Muscle layer of duodenum (tissue), 2 donors: ENCODE results near the gene ISG20L2.

Source experiments
- H3K27ac ChIP-seq: one replicate; pipeline ENCODE4 v1.7.0; 2013; ENCODE audit warnings: mild to moderate bottlenecking, low read length
- H3K27me3 ChIP-seq: one replicate; pipeline ENCODE4 v1.7.0; 2013; ENCODE audit warnings: low read depth, mild to moderate bottlenecking, control low read depth, low read length
- H3K36me3 ChIP-seq, 2 donors: one replicate each; pipeline ENCODE4 v1.7.0; 2013; ENCODE audit warnings: low read length in 2 of 2, control low read depth in 1 of 2, mild to moderate bottlenecking in 1 of 2; ENCODE audit not compliant: insufficient read depth in 2 of 2, control insufficient read depth in 1 of 2
- H3K4me1 ChIP-seq, 2 donors: one replicate each; pipeline ENCODE4 v1.7.0; 2013; ENCODE audit warnings: low read length in 2 of 2, mild to moderate bottlenecking in 2 of 2, control low read depth in 1 of 2, moderate library complexity in 1 of 2; ENCODE audit not compliant: insufficient read depth in 2 of 2, control insufficient read depth in 1 of 2
- H3K4me3 ChIP-seq, 2 donors: one replicate each; pipeline ENCODE4 v1.7.0; 2013; ENCODE audit warnings: low read length in 2 of 2, low read depth in 1 of 2, mild to moderate bottlenecking in 1 of 2
- H3K9me3 ChIP-seq, 2 donors: one replicate each; pipeline ENCODE4 v1.7.0; 2013; ENCODE audit warnings: low read length in 2 of 2, control low read depth in 1 of 2, mild to moderate bottlenecking in 1 of 2; ENCODE audit not compliant: control insufficient read depth in 1 of 2
- donor health status: healthy.

ISG20L2 gene

GRCh38 chr1:156677616-156678596 is 50.7 kb downstream of the ISG20L2 start:
- peaks cover 6 to 35% of the 10 kb centered on the region in 2 donors for H3K4me1 ChIP-seq
- H3K9me3 ChIP-seq = no peaks in the 10 kb centered on the region
- H3K4me3 ChIP-seq = peak overlapping the region; percentile 60 to 69
- H3K27me3 ChIP-seq = peaks cover 8% of the 10 kb centered on the region
- no peaks in the 10 kb centered on the region for H3K36me3 ChIP-seq
- peak overlapping the region; percentile 39 for H3K27ac ChIP-seq

- peak within 1 kb of the TSS; percentile 60 to 69 for H3K4me3 ChIP-seq
- no peaks in the 10 kb centered on the region for H3K36me3 ChIP-seq
- H3K27ac ChIP-seq = peak within 1 kb of the TSS; percentile 39
- H3K4me1 ChIP-seq = peaks cover 6 to 35% of the 10 kb centered on the region in 2 donors
- H3K27me3 ChIP-seq = peaks cover 8% of the 10 kb centered on the region
- no peaks in the 10 kb centered on the region for H3K9me3 ChIP-seq
Measured at GRCh38 chr1:156676820-156677615, 51.5 kb downstream of the ISG20L2 start, which contains the start of gene NES. Gene NES, minus strand, starts transcription at chr1:156677407. Its CDS starts 143 bp downstream, at chr1:156677264.

DNA sequence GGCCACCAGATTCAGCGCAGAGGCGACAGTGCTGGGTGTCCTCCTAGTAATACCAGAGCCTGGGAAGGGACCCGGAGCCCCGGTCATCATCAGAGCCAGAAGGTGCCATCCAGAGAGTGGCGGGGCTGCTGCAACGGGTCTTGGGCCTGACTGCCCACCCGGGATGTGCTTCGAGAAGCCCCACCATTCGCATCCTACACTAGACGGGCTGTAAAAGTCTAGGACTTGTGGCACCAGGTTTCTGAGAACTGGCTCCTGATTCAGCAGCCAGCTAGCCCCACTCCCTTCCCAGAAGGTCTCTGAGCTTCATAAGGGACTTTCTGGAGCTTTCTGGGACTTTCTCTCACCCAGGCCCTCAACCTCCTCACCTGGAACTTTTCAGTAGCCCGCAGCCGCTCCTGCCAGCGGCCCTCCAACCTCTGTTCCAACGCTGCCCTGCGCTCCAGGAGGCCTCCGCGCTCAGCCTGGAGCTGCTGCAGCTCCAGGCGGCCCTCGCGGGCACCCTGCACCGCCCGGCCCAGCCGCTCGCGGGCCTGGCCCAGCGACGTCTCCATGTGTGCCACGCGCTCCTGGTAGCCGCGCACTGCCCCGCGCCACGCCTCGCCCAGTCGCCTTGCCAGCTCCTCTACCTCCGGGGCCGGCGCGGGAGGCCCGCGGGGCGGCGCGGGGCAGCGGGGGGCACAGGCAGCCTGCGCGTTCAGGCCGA is 52.3 kb downstream of the ISG20L2 start:
- H3K4me1 ChIP-seq = peaks cover 6 to 35% of the 10 kb centered on the region in 2 donors
- no peaks in the 10 kb centered on the region for H3K36me3 ChIP-seq
- no peaks in the 10 kb centered on the region for H3K9me3 ChIP-seq
- peaks cover 5% of the 10 kb centered on the region for H3K27me3 ChIP-seq
- H3K27ac ChIP-seq = peak overlapping the region; percentile 16
- peak overlapping the region; percentile 46 to 69 for H3K4me3 ChIP-seq

- H3K4me3 ChIP-seq = peak overlapping the region; percentile 46 to 69
- peaks cover 6 to 37% of the 10 kb centered on the region in 2 donors for H3K4me1 ChIP-seq
- no peaks in the 10 kb centered on the region for H3K36me3 ChIP-seq
- no peaks in the 10 kb centered on the region for H3K9me3 ChIP-seq
- H3K27ac ChIP-seq = peak overlapping the region; percentile 16
- no peaks in the 10 kb centered on the region for H3K27me3 ChIP-seq
Measured at GRCh38 chr1:156675210-156676113, 53.1 kb downstream of the ISG20L2 start.

GRCh38 chr1:156673387-156674121 is 55.0 kb downstream of the ISG20L2 start:
- Histone ChIP-seq H3K9me3 (no peaks in the 10 kb centered on the region), H3K4me1 (peaks cover 6 to 55% of the 10 kb centered on the region in 2 donors), H3K27ac (peak overlapping the region; percentile 31), H3K4me3 (no peak overlapping the region), H3K27me3 (no peaks in the 10 kb centered on the region), H3K36me3 (no peaks in the 10 kb centered on the region)
